GM23338 (cell line): ENCODE results near the gene RHBDF2. TPM values are rescaled to one million over a fixed set of nuclear protein-coding genes. Genes with fewer than 3 reads are reported as not detected.

ENCODE experiments used
- ATAC-seq: fragments of 200-7000 bp; cut with Tn5 transposase; 3 replicates; pipeline ENCODE4 v1.9.1; 2020
- DNase-seq: peaks from one replicate; pipeline ENCODE4 v3.0.0-alpha.2; 2015; ENCODE audit warnings: low spot score
- H2AFZ ChIP-seq: fragments of 200-600 bp; sonication (generic); 2 replicates; pipeline ENCODE4 v1.8.0; 2016; ENCODE audit warnings: antibody characterized with exemption, mild to moderate bottlenecking, moderate library complexity
- H3F3A ChIP-seq: fragments of 200-600 bp; sonication (generic); replicated peaks from 2 replicates; pipeline ENCODE4 v1.8.0; 2017; ENCODE audit warnings: antibody characterized with exemption, mixed run types, low read depth
- H3K27ac ChIP-seq: fragments of 200-600 bp; sonication (generic); 2 replicates; pipeline ENCODE4 v1.6.1; 2016; ENCODE audit warnings: low read depth
- H3K27me3 ChIP-seq: fragments of 200-600 bp; sonication (generic); 2 replicates; pipeline ENCODE4 v1.8.0; 2016; ENCODE audit warnings: mild to moderate bottlenecking, mixed run types, moderate library complexity; ENCODE audit not compliant: insufficient read depth
- H3K36me3 ChIP-seq: fragments of 200-600 bp; sonication (generic); 2 replicates; pipeline ENCODE4 v1.8.0; 2016; ENCODE audit warnings: mild to moderate bottlenecking; ENCODE audit not compliant: insufficient read depth
- H3K4me1 ChIP-seq: fragments of 200-600 bp; sonication (generic); 2 replicates; pipeline ENCODE4 v1.8.0; 2016; ENCODE audit warnings: mild to moderate bottlenecking, moderate library complexity; ENCODE audit not compliant: insufficient read depth
- H3K4me2 ChIP-seq: fragments of 200-600 bp; sonication (generic); 2 replicates; pipeline ENCODE4 v1.7.1; 2017; ENCODE audit warnings: mixed run types
- H3K4me3 ChIP-seq: fragments of 200-600 bp; sonication (generic); 2 replicates; pipeline ENCODE4 v1.6.1; 2016; ENCODE audit warnings: mixed run types
- H3K79me2 ChIP-seq: fragments of 200-600 bp; sonication (generic); replicated peaks from 2 replicates; pipeline ENCODE4 v1.8.0; 2017; ENCODE audit warnings: mild to moderate bottlenecking; ENCODE audit not compliant: insufficient read depth
- H3K9me2 ChIP-seq: fragments of 200-600 bp; sonication (generic); 2 replicates; pipeline ENCODE4 v1.8.0; 2017; ENCODE audit not compliant: insufficient read depth
- H4K20me1 ChIP-seq: fragments of 200-600 bp; sonication (generic); replicated peaks from 2 replicates; pipeline ENCODE4 v1.8.0; 2017; ENCODE audit warnings: mild to moderate bottlenecking; ENCODE audit not compliant: insufficient read depth
- H3K27ac Mint-ChIP-seq: 2 replicates; pipeline ENCODE4 v1.8.0; 2020; ENCODE audit warnings: inconsistent platforms, mild to moderate bottlenecking, moderate library complexity, mixed read lengths
- H3K27me3 Mint-ChIP-seq: 3 replicates; pipeline ENCODE4 v1.8.0; 2022; ENCODE audit warnings: low read depth, mild to moderate bottlenecking, moderate library complexity, mixed read lengths, inconsistent platforms; ENCODE audit not compliant: insufficient read depth, poor library complexity
- H3K36me3 Mint-ChIP-seq: 3 replicates; pipeline ENCODE4 v1.8.0; 2021; ENCODE audit warnings: low read depth, mild to moderate bottlenecking, inconsistent platforms, moderate library complexity, mixed read lengths
- H3K4me1 Mint-ChIP-seq: 3 replicates; pipeline ENCODE4 v1.8.0; 2020; ENCODE audit warnings: mild to moderate bottlenecking, inconsistent platforms, mixed read lengths
- H3K4me3 Mint-ChIP-seq: 3 replicates; pipeline ENCODE4 v1.8.0; 2021; ENCODE audit warnings: moderate library complexity, mild to moderate bottlenecking, inconsistent platforms, mixed read lengths
- H3K9me3 Mint-ChIP-seq: 3 replicates; pipeline ENCODE4 v1.8.0; 2020; ENCODE audit warnings: moderate library complexity, mild to moderate bottlenecking, inconsistent platforms, mixed read lengths
- CREB1 ChIP-seq: fragments of 250-450 bp; sonication (Bioruptor Pico); IDR thresholded peaks from 2 replicates; pipeline ENCODE4 v1.5.0; 2020; ENCODE audit warnings: low read depth, mild to moderate bottlenecking, moderate library complexity
- CTCF ChIP-seq, 2 experiments: fragments of 200-600 bp in 1 of 2; sonication (generic) in 1 of 2; conservative IDR thresholded peaks; 2 replicates each; pipeline versions ENCODE4 v1.5.1 to v1.6.1; 2016 to 2017; ENCODE audit warnings: antibody characterized with exemption in 2 of 2, low read depth in 2 of 2, mild to moderate bottlenecking in 2 of 2, moderate library complexity in 1 of 2
- NANOG ChIP-seq: IDR thresholded peaks from 2 replicates; pipeline ENCODE4 v1.6.1; 2016; ENCODE audit warnings: antibody characterized with exemption, borderline replicate concordance
- POLR2AphosphoS5 ChIP-seq: IDR thresholded peaks from 2 replicates; pipeline ENCODE4 v1.6.1; 2016; ENCODE audit warnings: antibody characterized with exemption, low read depth
- REST ChIP-seq: IDR thresholded peaks from one replicate; pipeline ENCODE4 v1.6.1; 2018; ENCODE audit warnings: antibody characterized with exemption; ENCODE audit not compliant: unreplicated experiment
- STAT1 ChIP-seq: IDR thresholded peaks from one replicate; pipeline ENCODE4 v1.6.1; 2016; ENCODE audit warnings: antibody characterized with exemption; ENCODE audit not compliant: unreplicated experiment
- ZNF331 ChIP-seq: fragments of 250-450 bp; sonication (Bioruptor Pico); IDR thresholded peaks from 2 replicates; pipeline ENCODE4 v1.5.0; 2020; ENCODE audit warnings: low read depth, mild to moderate bottlenecking, moderate library complexity
- polyA plus RNA-seq: library from polyadenylated mRNA; unstranded; fragments of >200 nt; fragmentation: Nextera tagmentation; extraction: Ambion mirVana; gene quantifications from 2 replicates; pipeline ENCODE4 v1.2.1, GENCODE V29; 2016
- total RNA-seq: library from RNA; depleted of rRNA; stranded (reverse); fragments of >200 nt; shearing (Covaris generic); gene quantifications from 2 replicates; pipeline ENCODE4 v1.2.3, GENCODE V29; 2014
- TF ChIP-seq, protein P1 (sequence below): IDR thresholded peaks from 2 replicates; pipeline ENCODE4 v1.6.1; 2016; ENCODE audit warnings: antibody characterized with exemption
- TF ChIP-seq, protein P2 (sequence below): fragments of 250-450 bp; sonication (Bioruptor Pico); IDR thresholded peaks from 2 replicates; pipeline ENCODE4 v1.5.0; 2020; ENCODE audit warnings: mild to moderate bottlenecking, moderate library complexity

RHBDF2 gene
- total and polyA plus RNA-seq, 2 experiments from 2014 or later: 9.4 to 29.5 TPM

GRCh38 chr17:76442341-76443338, 58.6 kb downstream of the RHBDF2 start:
- peaks cover 97% of the 10 kb centered on the region for H3K4me1 ChIP-seq
- no peaks in the 10 kb centered on the region for H3K9me3 Mint-ChIP-seq
- peak overlapping the region; percentile 59 for H3K27ac ChIP-seq
- H3K4me3 ChIP-seq: peak overlapping the region; percentile 2; the same call in 1 of the 2 replicates
- H3K36me3 Mint-ChIP-seq: peaks cover 8% of the 10 kb centered on the region
- no peak overlapping the region for H2AFZ ChIP-seq
- peaks cover 25% of the 10 kb centered on the region for H4K20me1 ChIP-seq
- H3K4me1 Mint-ChIP-seq: peaks cover 92% of the 10 kb centered on the region
- peaks cover 90% of the 10 kb centered on the region for H3K79me2 ChIP-seq
- peaks cover 18% of the 10 kb centered on the region for H3F3A ChIP-seq
- peak overlapping the region; percentile 77 for H3K27ac Mint-ChIP-seq
- peak overlapping the region; percentile 50 for H3K4me2 ChIP-seq
- peaks cover 14% of the 10 kb centered on the region for H3K27me3 Mint-ChIP-seq
- no peaks in the 10 kb centered on the region for H3K27me3 ChIP-seq
- ATAC-seq (no peak), DNase-seq (no peak)
- H3K36me3 ChIP-seq: no peaks in the 10 kb centered on the region
- TF ChIP-seq, protein P1, sequence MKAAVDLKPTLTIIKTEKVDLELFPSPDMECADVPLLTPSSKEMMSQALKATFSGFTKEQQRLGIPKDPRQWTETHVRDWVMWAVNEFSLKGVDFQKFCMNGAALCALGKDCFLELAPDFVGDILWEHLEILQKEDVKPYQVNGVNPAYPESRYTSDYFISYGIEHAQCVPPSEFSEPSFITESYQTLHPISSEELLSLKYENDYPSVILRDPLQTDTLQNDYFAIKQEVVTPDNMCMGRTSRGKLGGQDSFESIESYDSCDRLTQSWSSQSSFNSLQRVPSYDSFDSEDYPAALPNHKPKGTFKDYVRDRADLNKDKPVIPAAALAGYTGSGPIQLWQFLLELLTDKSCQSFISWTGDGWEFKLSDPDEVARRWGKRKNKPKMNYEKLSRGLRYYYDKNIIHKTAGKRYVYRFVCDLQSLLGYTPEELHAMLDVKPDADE: no peak
- TF ChIP-seq NANOG (no peak), CTCF (conservative IDR thresholded peaks at IDR 0.05; ENCODE audit: low read depth in 2 of 2) (no peak), STAT1 (no peak), ZNF331 (CRISPR knock-in tag) (no peak), CREB1 (CRISPR knock-in tag) (no peak), REST (no peak), POLR2AphosphoS5 (no peak)
- TF ChIP-seq, protein P2, sequence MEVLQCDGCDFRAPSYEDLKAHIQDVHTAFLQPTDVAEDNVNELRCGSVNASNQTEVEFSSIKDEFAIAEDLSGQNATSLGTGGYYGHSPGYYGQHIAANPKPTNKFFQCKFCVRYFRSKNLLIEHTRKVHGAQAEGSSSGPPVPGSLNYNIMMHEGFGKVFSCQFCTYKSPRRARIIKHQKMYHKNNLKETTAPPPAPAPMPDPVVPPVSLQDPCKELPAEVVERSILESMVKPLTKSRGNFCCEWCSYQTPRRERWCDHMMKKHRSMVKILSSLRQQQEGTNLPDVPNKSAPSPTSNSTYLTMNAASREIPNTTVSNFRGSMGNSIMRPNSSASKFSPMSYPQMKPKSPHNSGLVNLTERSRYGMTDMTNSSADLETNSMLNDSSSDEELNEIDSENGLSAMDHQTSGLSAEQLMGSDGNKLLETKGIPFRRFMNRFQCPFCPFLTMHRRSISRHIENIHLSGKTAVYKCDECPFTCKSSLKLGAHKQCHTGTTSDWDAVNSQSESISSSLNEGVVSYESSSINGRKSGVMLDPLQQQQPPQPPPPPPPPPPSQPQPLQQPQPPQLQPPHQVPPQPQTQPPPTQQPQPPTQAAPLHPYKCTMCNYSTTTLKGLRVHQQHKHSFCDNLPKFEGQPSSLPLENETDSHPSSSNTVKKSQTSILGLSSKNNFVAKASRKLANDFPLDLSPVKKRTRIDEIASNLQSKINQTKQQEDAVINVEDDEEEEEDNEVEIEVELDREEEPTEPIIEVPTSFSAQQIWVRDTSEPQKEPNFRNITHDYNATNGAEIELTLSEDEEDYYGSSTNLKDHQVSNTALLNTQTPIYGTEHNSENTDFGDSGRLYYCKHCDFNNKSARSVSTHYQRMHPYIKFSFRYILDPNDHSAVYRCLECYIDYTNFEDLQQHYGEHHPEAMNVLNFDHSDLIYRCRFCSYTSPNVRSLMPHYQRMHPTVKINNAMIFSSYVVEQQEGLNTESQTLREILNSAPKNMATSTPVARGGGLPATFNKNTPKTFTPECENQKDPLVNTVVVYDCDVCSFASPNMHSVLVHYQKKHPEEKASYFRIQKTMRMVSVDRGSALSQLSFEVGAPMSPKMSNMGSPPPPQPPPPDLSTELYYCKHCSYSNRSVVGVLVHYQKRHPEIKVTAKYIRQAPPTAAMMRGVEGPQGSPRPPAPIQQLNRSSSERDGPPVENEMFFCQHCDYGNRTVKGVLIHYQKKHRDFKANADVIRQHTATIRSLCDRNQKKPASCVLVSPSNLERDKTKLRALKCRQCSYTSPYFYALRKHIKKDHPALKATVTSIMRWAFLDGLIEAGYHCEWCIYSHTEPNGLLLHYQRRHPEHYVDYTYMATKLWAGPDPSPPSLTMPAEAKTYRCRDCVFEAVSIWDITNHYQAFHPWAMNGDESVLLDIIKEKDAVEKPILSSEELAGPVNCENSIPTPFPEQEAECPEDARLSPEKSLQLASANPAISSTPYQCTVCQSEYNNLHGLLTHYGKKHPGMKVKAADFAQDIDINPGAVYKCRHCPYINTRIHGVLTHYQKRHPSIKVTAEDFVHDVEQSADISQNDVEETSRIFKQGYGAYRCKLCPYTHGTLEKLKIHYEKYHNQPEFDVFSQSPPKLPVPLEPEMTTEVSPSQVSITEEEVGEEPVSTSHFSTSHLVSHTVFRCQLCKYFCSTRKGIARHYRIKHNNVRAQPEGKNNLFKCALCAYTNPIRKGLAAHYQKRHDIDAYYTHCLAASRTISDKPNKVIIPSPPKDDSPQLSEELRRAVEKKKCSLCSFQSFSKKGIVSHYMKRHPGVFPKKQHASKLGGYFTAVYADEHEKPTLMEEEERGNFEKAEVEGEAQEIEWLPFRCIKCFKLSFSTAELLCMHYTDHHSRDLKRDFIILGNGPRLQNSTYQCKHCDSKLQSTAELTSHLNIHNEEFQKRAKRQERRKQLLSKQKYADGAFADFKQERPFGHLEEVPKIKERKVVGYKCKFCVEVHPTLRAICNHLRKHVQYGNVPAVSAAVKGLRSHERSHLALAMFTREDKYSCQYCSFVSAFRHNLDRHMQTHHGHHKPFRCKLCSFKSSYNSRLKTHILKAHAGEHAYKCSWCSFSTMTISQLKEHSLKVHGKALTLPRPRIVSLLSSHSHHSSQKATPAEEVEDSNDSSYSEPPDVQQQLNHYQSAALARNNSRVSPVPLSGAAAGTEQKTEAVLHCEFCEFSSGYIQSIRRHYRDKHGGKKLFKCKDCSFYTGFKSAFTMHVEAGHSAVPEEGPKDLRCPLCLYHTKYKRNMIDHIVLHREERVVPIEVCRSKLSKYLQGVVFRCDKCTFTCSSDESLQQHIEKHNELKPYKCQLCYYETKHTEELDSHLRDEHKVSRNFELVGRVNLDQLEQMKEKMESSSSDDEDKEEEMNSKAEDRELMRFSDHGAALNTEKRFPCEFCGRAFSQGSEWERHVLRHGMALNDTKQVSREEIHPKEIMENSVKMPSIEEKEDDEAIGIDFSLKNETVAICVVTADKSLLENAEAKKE (CRISPR knock-in tag): no peak
- no peaks in the 10 kb centered on the region for H3K9me2 ChIP-seq
- H3K4me3 Mint-ChIP-seq: peak overlapping the region; percentile 41; the same call in 1 of the 3 replicates
